IMR-90 (cell line): ENCODE measurements around the gene DSG1. TPM values are rescaled to one million over a fixed set of nuclear protein-coding genes. Genes with fewer than 3 reads are reported as not detected.

Source experiments
- ATAC-seq: fragments of 200-7000 bp; cut with Tn5 transposase; 2 replicates; pipeline ENCODE4 v1.9.1; 2020; ENCODE audit warnings: low read depth, mild to moderate bottlenecking, moderate library complexity
- BruUV-seq: library from RNA; stranded (reverse); fragments of 400-500 nt; replicated peaks from 2 replicates; lab custom pipeline; 2021; lab: Mats Ljungman, UMichigan
- CTCF ChIA-PET: fragments of 300-600 bp; formaldehyde crosslinking; extraction: SDS; loops from one replicate; lab custom pipeline; 2021; ENCODE audit warnings: antibody characterized with exemption; lab: Yijun Ruan, JAX
- POLR2A ChIA-PET: fragments of 300-600 bp; sonication (Branson Sonifier 250); formaldehyde crosslinking; loops from one replicate; lab custom pipeline; 2022; ENCODE audit warnings: antibody characterized with exemption; ENCODE audit not compliant: unreplicated experiment; lab: Charles Lee
- DNase-seq: peaks from one replicate; pipeline ENCODE4 v3.0.0; 2013
- H2AFZ ChIP-seq: replicated peaks from 2 replicates; pipeline ENCODE3; 2013; ENCODE audit warnings: low read length, mild to moderate bottlenecking; ENCODE audit not compliant: poor library complexity
- H2AK5ac ChIP-seq: 2 replicates; pipeline ENCODE4 v1.6.1; 2013; ENCODE audit warnings: low read depth, low read length, inconsistent platforms
- H2AK9ac ChIP-seq: replicated peaks from 2 replicates; pipeline ENCODE3; 2013; ENCODE audit warnings: mild to moderate bottlenecking, low read depth, low read length, moderate library complexity; ENCODE audit not compliant: poor library complexity
- H2BK120ac ChIP-seq: 2 replicates; pipeline ENCODE4 v1.6.1; 2013; ENCODE audit warnings: low read depth, low read length, inconsistent platforms
- H2BK15ac ChIP-seq: 3 replicates; pipeline ENCODE4 v1.6.1; 2013; ENCODE audit warnings: low read depth, low read length, inconsistent platforms
- H2BK20ac ChIP-seq: 2 replicates; pipeline ENCODE4 v1.6.1; 2013; ENCODE audit warnings: low read depth, mild to moderate bottlenecking, inconsistent platforms, low read length, moderate library complexity
- H2BK5ac ChIP-seq: 2 replicates; pipeline ENCODE4 v1.6.1; 2013; ENCODE audit warnings: mild to moderate bottlenecking, low read depth, low read length, inconsistent platforms; ENCODE audit not compliant: poor library complexity, severe bottlenecking
- H3K14ac ChIP-seq: replicated peaks from 2 replicates; pipeline ENCODE4 v1.6.1; 2013; ENCODE audit warnings: low read depth, low read length, inconsistent platforms
- H3K18ac ChIP-seq: 2 replicates; pipeline ENCODE4 v1.6.1; 2013; ENCODE audit warnings: low read depth, low read length, control low read depth
- H3K23ac ChIP-seq: 2 replicates; pipeline ENCODE4 v1.6.1; 2013; ENCODE audit warnings: low read depth, low read length, inconsistent platforms
- H3K27ac ChIP-seq: 2 replicates; pipeline ENCODE4 v1.5.1; 2013; ENCODE audit warnings: mild to moderate bottlenecking, control low read depth, low read length; ENCODE audit not compliant: insufficient read depth
- H3K27me3 ChIP-seq: 2 replicates; pipeline ENCODE4 v1.6.1; 2013; ENCODE audit warnings: low read length; ENCODE audit not compliant: control insufficient read depth, insufficient read depth
- H3K36me3 ChIP-seq: 2 replicates; pipeline ENCODE4 v1.6.1; 2013; ENCODE audit warnings: low read length, mixed read lengths; ENCODE audit not compliant: control insufficient read depth, insufficient read depth
- H3K4ac ChIP-seq: 2 replicates; pipeline ENCODE4 v1.6.1; 2013; ENCODE audit warnings: low read depth, low read length, inconsistent platforms
- H3K4me1 ChIP-seq: 2 replicates; pipeline ENCODE4 v1.6.1; 2013; ENCODE audit warnings: low read length, mixed read lengths; ENCODE audit not compliant: control insufficient read depth, insufficient read depth
- H3K4me2 ChIP-seq: 2 replicates; pipeline ENCODE4 v1.6.1; 2013; ENCODE audit warnings: low read depth, mild to moderate bottlenecking, control low read depth, low read length, moderate library complexity
- H3K4me3 ChIP-seq: 2 replicates; pipeline ENCODE4 v1.5.1; 2013; ENCODE audit warnings: low read depth, mild to moderate bottlenecking, control low read depth, low read length, moderate library complexity; ENCODE audit not compliant: insufficient read depth
- H3K56ac ChIP-seq: 2 replicates; pipeline ENCODE4 v1.6.1; 2013; ENCODE audit warnings: low read length, inconsistent platforms; ENCODE audit not compliant: insufficient read depth; ENCODE audit errors: extremely low read depth
- H3K79me1 ChIP-seq, 2 experiments: 2 replicates each; pipeline ENCODE4 v1.6.1; 2013; ENCODE audit warnings: low read length in 2 of 2, inconsistent platforms in 1 of 2, low read depth in 1 of 2
- H3K9ac ChIP-seq: 2 replicates; pipeline ENCODE4 v1.6.1; 2013; ENCODE audit warnings: low read depth, low read length, control low read depth
- H3K9me1 ChIP-seq: 2 replicates; pipeline ENCODE4 v1.6.1; 2013; ENCODE audit warnings: low read length, inconsistent platforms; ENCODE audit not compliant: insufficient read depth
- H3K9me3 ChIP-seq: 2 replicates; pipeline ENCODE4 v1.6.1; 2013; ENCODE audit warnings: low read length; ENCODE audit not compliant: control insufficient read depth, insufficient read depth
- H4K20me1 ChIP-seq: 2 replicates; pipeline ENCODE4 v1.6.1; 2013; ENCODE audit warnings: low read length, inconsistent platforms; ENCODE audit not compliant: insufficient read depth
- H4K5ac ChIP-seq: 2 replicates; pipeline ENCODE4 v1.6.1; 2013; ENCODE audit warnings: mild to moderate bottlenecking, low read depth, low read length, control low read depth
- H4K8ac ChIP-seq, 2 experiments: 2 replicates each; pipeline ENCODE4 v1.6.1; 2013; ENCODE audit warnings: low read depth in 2 of 2, low read length in 2 of 2, control low read depth in 1 of 2, inconsistent platforms in 1 of 2
- H4K91ac ChIP-seq: 2 replicates; pipeline ENCODE4 v1.6.1; 2013; ENCODE audit warnings: low read depth, low read length, inconsistent platforms; ENCODE audit not compliant: insufficient read depth
- BHLHE40 ChIP-seq: fragments of 150-350 bp; IDR thresholded peaks from 2 replicates; pipeline ENCODE4 v1.6.1; 2016; ENCODE audit warnings: mild to moderate bottlenecking, low read depth, low read length
- CEBPB ChIP-seq: IDR thresholded peaks from 2 replicates; pipeline ENCODE4 v1.6.1; 2012; ENCODE audit warnings: low read depth, low read length, improper control_type of control experiment
- CHD1 ChIP-seq: IDR thresholded peaks from 2 replicates; pipeline ENCODE4 v1.6.1; 2012; ENCODE audit warnings: low read depth, low read length, improper control_type of control experiment
- ELK1 ChIP-seq: fragments of 150-350 bp; IDR thresholded peaks from 2 replicates; pipeline ENCODE4 v1.6.1; 2016; ENCODE audit warnings: low read depth, mild to moderate bottlenecking, low read length, moderate library complexity, borderline replicate concordance
- FOS ChIP-seq: fragments of 150-350 bp; IDR thresholded peaks from 2 replicates; pipeline ENCODE4 v1.6.1; 2016; ENCODE audit warnings: low read depth, low read length
- MAFK ChIP-seq: IDR thresholded peaks from 2 replicates; pipeline ENCODE4 v1.6.1; 2012; ENCODE audit warnings: low read depth, low read length, improper control_type of control experiment
- MAZ ChIP-seq: IDR thresholded peaks from 2 replicates; pipeline ENCODE4 v1.6.1; 2012; ENCODE audit warnings: low read depth, mild to moderate bottlenecking, low read length, improper control_type of control experiment, moderate library complexity, borderline replicate concordance
- MXI1 ChIP-seq: IDR thresholded peaks from 2 replicates; pipeline ENCODE4 v1.6.1; 2012; ENCODE audit warnings: low read depth, mild to moderate bottlenecking, low read length, moderate library complexity, borderline replicate concordance
- NFE2L2 ChIP-seq: fragments of 150-350 bp; IDR thresholded peaks from 2 replicates; pipeline ENCODE4 v1.6.1; 2016; ENCODE audit warnings: low read depth, mild to moderate bottlenecking, low read length
- POLR2A ChIP-seq: IDR thresholded peaks from 2 replicates; pipeline ENCODE4 v1.6.1; 2012; ENCODE audit warnings: mild to moderate bottlenecking, low read depth, low read length
- RAD21 ChIP-seq: IDR thresholded peaks from 2 replicates; pipeline ENCODE4 v1.6.1; 2012; ENCODE audit warnings: low read length, improper control_type of control experiment
- RCOR1 ChIP-seq: IDR thresholded peaks from 2 replicates; pipeline ENCODE4 v1.6.1; 2012; ENCODE audit warnings: mild to moderate bottlenecking, low read length, improper control_type of control experiment; ENCODE audit not compliant: insufficient replicate concordance
- RFX5 ChIP-seq: IDR thresholded peaks from 2 replicates; pipeline ENCODE4 v1.8.0; 2012; ENCODE audit warnings: low read depth, mild to moderate bottlenecking, low read length, moderate library complexity
- SMC3 ChIP-seq: fragments of 150-350 bp; IDR thresholded peaks from 2 replicates; pipeline ENCODE4 v1.6.1; 2016; ENCODE audit warnings: low read depth, mild to moderate bottlenecking, antibody characterized with exemption, low read length, moderate library complexity
- WGBS, 2 experiments: methylation state at CpG; one replicate each; pipeline versions ENCODE4 v1.1.5 to v1.1.7; 2013; ENCODE audit warnings: missing lambda C conversion rate in 2 of 2; ENCODE audit not compliant: insufficient read length in 1 of 2; ENCODE audit errors: extremely low coverage in 2 of 2; 5-methylcytosine and 5-hydroxymethylcytosine counted together
- dilution Hi-C: fragments of 300-500 bp; cut with HindIII; formaldehyde crosslinking; loops from one replicate; pipeline ENCODE4 v1.14.3; 2018; ENCODE audit warnings: low sequenced_read_pairs; ENCODE audit not compliant: unreplicated experiment
- in situ Hi-C: fragments of 300-500 bp; cut with MboI; formaldehyde crosslinking; loops from 3 replicates; pipeline ENCODE4 v1.14.3; 2019; ENCODE audit warnings: low sequenced_read_pairs, inconsistent platforms, mixed read lengths
- intact Hi-C: fragments of 100-400 bp; cut with micrococcal nuclease; formaldehyde crosslinking; loops from 2 replicates; pipeline ENCODE4 v1.10.0; 2022
- polyA plus RNA-seq, 3 experiments: library from polyadenylated mRNA; depleted of rRNA; stranded (reverse); fragments of >200 nt; gene quantifications; 2 replicates each; pipeline ENCODE4 v1.2.3, GENCODE V29; 2012; ENCODE audit warnings: low replicate concordance in 1 of 3
- total RNA-seq: library from RNA; depleted of rRNA; stranded (reverse); fragments of >200 nt; gene quantifications from 2 replicates; pipeline ENCODE4 v1.2.3, GENCODE V29; 2012
- TF ChIP-seq, protein P1 (sequence below): conservative IDR thresholded peaks from 2 replicates; pipeline ENCODE4 v1.5.1; 2012; ENCODE audit warnings: mild to moderate bottlenecking, low read depth, low read length, improper control_type of control experiment
- TF ChIP-seq, protein P2 (sequence below): fragments of 150-350 bp; IDR thresholded peaks from 2 replicates; pipeline ENCODE4 v1.6.1; 2017; ENCODE audit warnings: mild to moderate bottlenecking, antibody characterized with exemption, low read length, low read depth

Gene DSG1
- total and polyA plus RNA-seq, 2 of the 4 experiments (the other 2 are of a cell fraction) = not detected

DNA sequence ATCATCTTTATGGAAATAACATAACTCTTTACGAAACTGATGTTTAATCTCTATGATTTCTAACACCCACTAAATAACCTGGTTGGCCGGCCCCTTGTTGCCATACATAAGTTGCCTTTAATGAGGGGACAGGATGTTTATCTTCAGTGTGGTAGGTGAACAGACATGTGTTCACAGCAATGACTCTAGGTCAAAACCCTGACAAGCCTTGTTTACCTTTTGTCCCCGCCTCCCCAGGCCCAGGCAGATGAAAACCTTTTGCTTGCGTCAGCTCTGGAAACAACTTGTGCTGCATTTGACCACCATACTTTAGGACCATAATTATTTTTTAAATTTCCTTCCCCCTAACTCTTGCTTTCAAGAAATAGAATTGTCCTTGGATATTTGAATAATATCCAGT is 55.7 kb downstream of the DSG1 start:
- CTCF ChIA-PET = no interaction called here

More for the DNA sequence above, 55.7 kb downstream of the DSG1 start:
- Histone ChIP-seq H2AK5ac (no peak overlapping the region), H2BK20ac (no peak overlapping the region), H3K56ac (no peak overlapping the region), H3K23ac (no peak overlapping the region), H4K20me1 (no peaks in the 10 kb centered on the region), H3K4me1 (no peaks in the 10 kb centered on the region), H3K18ac (no peak overlapping the region), H4K5ac (no peak overlapping the region), H3K9me3 (no peaks in the 10 kb centered on the region), H2AK9ac (no peak overlapping the region), H3K79me1 (no peaks in the 10 kb centered on the region), H3K9me1 (no peaks in the 10 kb centered on the region), H3K36me3 (no peaks in the 10 kb centered on the region), H2BK15ac (no peak overlapping the region), H3K4me2 (no peak overlapping the region), H2BK120ac (no peak overlapping the region), H3K27ac (no peak overlapping the region), H2BK5ac (no peak overlapping the region), H4K91ac (no peak overlapping the region), H3K27me3 (no peaks in the 10 kb centered on the region), H3K14ac (no peak overlapping the region), H3K9ac (no peak overlapping the region), H2AFZ (no peak overlapping the region), H4K8ac (no peak overlapping the region), H3K4me3 (no peak overlapping the region), H3K4ac (no peak overlapping the region)
- in situ Hi-C loops = no loop called here
- TF ChIP-seq RFX5 (no peak), BHLHE40 (no peak), MAFK (no peak), MAZ (no peak), CEBPB (no peak), RCOR1 (no peak), FOS (no peak), POLR2A (no peak), MXI1 (no peak), NFE2L2 (no peak), RAD21 (no peak), SMC3 (no peak), ELK1 (no peak), CHD1 (no peak)
- TF ChIP-seq, protein P1, sequence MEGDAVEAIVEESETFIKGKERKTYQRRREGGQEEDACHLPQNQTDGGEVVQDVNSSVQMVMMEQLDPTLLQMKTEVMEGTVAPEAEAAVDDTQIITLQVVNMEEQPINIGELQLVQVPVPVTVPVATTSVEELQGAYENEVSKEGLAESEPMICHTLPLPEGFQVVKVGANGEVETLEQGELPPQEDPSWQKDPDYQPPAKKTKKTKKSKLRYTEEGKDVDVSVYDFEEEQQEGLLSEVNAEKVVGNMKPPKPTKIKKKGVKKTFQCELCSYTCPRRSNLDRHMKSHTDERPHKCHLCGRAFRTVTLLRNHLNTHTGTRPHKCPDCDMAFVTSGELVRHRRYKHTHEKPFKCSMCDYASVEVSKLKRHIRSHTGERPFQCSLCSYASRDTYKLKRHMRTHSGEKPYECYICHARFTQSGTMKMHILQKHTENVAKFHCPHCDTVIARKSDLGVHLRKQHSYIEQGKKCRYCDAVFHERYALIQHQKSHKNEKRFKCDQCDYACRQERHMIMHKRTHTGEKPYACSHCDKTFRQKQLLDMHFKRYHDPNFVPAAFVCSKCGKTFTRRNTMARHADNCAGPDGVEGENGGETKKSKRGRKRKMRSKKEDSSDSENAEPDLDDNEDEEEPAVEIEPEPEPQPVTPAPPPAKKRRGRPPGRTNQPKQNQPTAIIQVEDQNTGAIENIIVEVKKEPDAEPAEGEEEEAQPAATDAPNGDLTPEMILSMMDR = no peak
- TF ChIP-seq, protein P2, sequence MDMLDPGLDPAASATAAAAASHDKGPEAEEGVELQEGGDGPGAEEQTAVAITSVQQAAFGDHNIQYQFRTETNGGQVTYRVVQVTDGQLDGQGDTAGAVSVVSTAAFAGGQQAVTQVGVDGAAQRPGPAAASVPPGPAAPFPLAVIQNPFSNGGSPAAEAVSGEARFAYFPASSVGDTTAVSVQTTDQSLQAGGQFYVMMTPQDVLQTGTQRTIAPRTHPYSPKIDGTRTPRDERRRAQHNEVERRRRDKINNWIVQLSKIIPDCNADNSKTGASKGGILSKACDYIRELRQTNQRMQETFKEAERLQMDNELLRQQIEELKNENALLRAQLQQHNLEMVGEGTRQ = no peak
- DNase-seq (no peak), ATAC-seq (no peak)
- whole genome bisulfite sequencing, 2 experiments = no CpG with 5 or more reads among the region's 4 CpGs
- dilution Hi-C loops = no loop called here
- intact Hi-C loops = no loop called here
- POLR2A ChIA-PET = no interaction called here
- no TSS peak for BruUV-seq
